B cell (primary cell): ENCODE data around the gene HES4. TPM values are rescaled to one million over a fixed set of nuclear protein-coding genes. Genes with fewer than 3 reads are reported as not detected.

Source experiments
- ATAC-seq: fragments of 200-7000 bp; cut with Tn5 transposase; one replicate; pipeline ENCODE4 v1.10.0; 2021; ENCODE audit warnings: low read depth, mild to moderate bottlenecking, moderate number of reproducible peaks, moderate library complexity
- CTCF ChIA-PET: fragments of 350-600 bp; sonication (Branson Sonifier 250); formaldehyde crosslinking; loops from one replicate; lab custom pipeline; 2021; ENCODE audit warnings: antibody characterized with exemption, inconsistent platforms; lab: Charles Lee
- POLR2A ChIA-PET: fragments of 350-600 bp; sonication (Branson Sonifier 250); formaldehyde crosslinking; loops from one replicate; lab custom pipeline; 2021; ENCODE audit warnings: antibody characterized with exemption; lab: Charles Lee
- DNase-seq: peaks from one replicate; pipeline ENCODE4 v3.0.0; 2013
- H2AFZ ChIP-seq: 2 replicates; pipeline ENCODE4 v1.6.1; 2012; ENCODE audit warnings: mild to moderate bottlenecking, low read depth, low read length; ENCODE audit not compliant: insufficient read depth, poor library complexity, severe bottlenecking
- H3K27ac ChIP-seq, 2 donors: 1 replicate in 1 of 2; 2 replicates in 1 of 2; pipeline ENCODE4 v1.5.1; 2012 to 2013; ENCODE audit warnings: low read length in 2 of 2, mild to moderate bottlenecking in 2 of 2, moderate library complexity in 1 of 2
- H3K27me3 ChIP-seq, 4 experiments: fragments of 200-600 bp in 1 of 4; sonication (generic) in 1 of 4; replicated peaks in 1 of 4; 1 replicate in 2 of 4; 2 replicates in 2 of 4; pipeline versions ENCODE4 v1.6.1 to v1.7.0; 2013 to 2016; ENCODE audit warnings: low read length in 3 of 4, mild to moderate bottlenecking in 2 of 4, mixed read lengths in 1 of 4, moderate library complexity in 1 of 4; ENCODE audit not compliant: insufficient read depth in 4 of 4, control insufficient read depth in 3 of 4; ENCODE audit errors: control extremely low read depth in 1 of 4
- H3K36me3 ChIP-seq, 2 experiments: replicated peaks in 1 of 2; 1 replicate in 1 of 2; 2 replicates in 1 of 2; pipeline versions ENCODE4 v1.6.1 to v1.7.1; 2013; ENCODE audit warnings: low read length in 1 of 2; ENCODE audit not compliant: insufficient read depth in 2 of 2, control insufficient read depth in 1 of 2; ENCODE audit errors: control extremely low read depth in 1 of 2, extremely low read depth in 1 of 2
- H3K4me1 ChIP-seq, 2 donors: fragments of 200-600 bp in 1 of 2; sonication (generic) in 1 of 2; 1 replicate in 1 of 2; 2 replicates in 1 of 2; pipeline versions ENCODE4 v1.5.1 to v1.6.1; 2013 to 2017; ENCODE audit warnings: low read length in 2 of 2; ENCODE audit not compliant: control insufficient read depth in 2 of 2, insufficient read depth in 2 of 2
- H3K4me2 ChIP-seq: replicated peaks from 2 replicates; pipeline ENCODE3; 2012; ENCODE audit warnings: mild to moderate bottlenecking, low read depth, low read length; ENCODE audit not compliant: poor library complexity, severe bottlenecking
- H3K4me3 ChIP-seq, 5 experiments: fragments of 200-600 bp in 1 of 5; sonication (generic) in 1 of 5; 1 replicate in 3 of 5; 2 replicates in 2 of 5; pipeline versions ENCODE4 v1.5.1 to v1.7.0; 2011 to 2016; ENCODE audit warnings: low read length in 4 of 5, mild to moderate bottlenecking in 4 of 5, low read depth in 2 of 5, control low read depth in 1 of 5, moderate library complexity in 1 of 5; ENCODE audit not compliant: insufficient read depth in 1 of 5; ENCODE audit errors: control extremely low read depth in 1 of 5, extremely low read depth in 1 of 5
- H3K79me2 ChIP-seq: fragments of 200-600 bp; sonication (generic); one replicate; pipeline ENCODE4 v1.6.0; 2016; ENCODE audit warnings: low read length; ENCODE audit not compliant: control insufficient read depth, insufficient read depth
- H3K9ac ChIP-seq: fragments of 200-600 bp; sonication (generic); 2 replicates; pipeline ENCODE4 v1.6.1; 2017; ENCODE audit warnings: mild to moderate bottlenecking, low read length, moderate library complexity
- H3K9me3 ChIP-seq, 3 donors: one replicate each; pipeline versions ENCODE4 v1.6.1 to v1.7.1; 2013; ENCODE audit warnings: low read length in 2 of 3; ENCODE audit not compliant: control insufficient read depth in 2 of 3, insufficient read depth in 1 of 3; ENCODE audit errors: control extremely low read depth in 1 of 3
- H4K20me1 ChIP-seq: 2 replicates; pipeline ENCODE4 v1.6.0; 2012; ENCODE audit warnings: mild to moderate bottlenecking, low read length; ENCODE audit not compliant: insufficient read depth, control insufficient read depth, poor library complexity, severe bottlenecking
- H3K27ac Mint-ChIP-seq: one replicate; pipeline ENCODE4 v1.8.0; 2021; ENCODE audit warnings: mixed read lengths
- H3K27me3 Mint-ChIP-seq: one replicate; pipeline ENCODE4 v1.8.0; 2021; ENCODE audit warnings: mixed read lengths
- H3K4me1 Mint-ChIP-seq: one replicate; pipeline ENCODE4 v1.8.0; 2021; ENCODE audit warnings: mixed read lengths
- H3K4me3 Mint-ChIP-seq: one replicate; pipeline ENCODE4 v1.8.0; 2021; ENCODE audit warnings: mixed read lengths
- H3K9me3 Mint-ChIP-seq: one replicate; pipeline ENCODE4 v1.8.0; 2022; ENCODE audit warnings: mixed read lengths; ENCODE audit not compliant: insufficient read depth
- CTCF ChIP-seq: fragments of 200-600 bp; IDR thresholded peaks from one replicate; pipeline ENCODE4 v1.8.0; 2022; ENCODE audit warnings: antibody characterized with exemption, mild to moderate bottlenecking
- EZH2 ChIP-seq: IDR thresholded peaks from 2 replicates; pipeline ENCODE4 v1.6.1; 2012; ENCODE audit warnings: borderline replicate concordance, low read depth, mild to moderate bottlenecking, moderate library complexity, low read length; ENCODE audit not compliant: insufficient read depth, poor library complexity, severe bottlenecking
- WGBS: methylation state at CpG from one replicate; pipeline ENCODE4 v1.1.5; 2013; ENCODE audit warnings: missing lambda C conversion rate; ENCODE audit not compliant: insufficient coverage; 5-methylcytosine and 5-hydroxymethylcytosine counted together
- intact Hi-C: fragments of 100-400 bp; cut with micrococcal nuclease; formaldehyde crosslinking; loops from one replicate; pipeline ENCODE4 v1.10.0; 2022
- polyA plus RNA-seq: library from polyadenylated mRNA; depleted of rRNA; stranded (reverse); fragments of >200 nt; gene quantifications from 2 replicates; pipeline ENCODE4 v1.2.3, GENCODE V29; 2012
- total RNA-seq, 2 donors: library from RNA; stranded (reverse); fragments of 120-200 nt in 1 of 2; gene quantifications; 1 replicate in 1 of 2; 2 replicates in 1 of 2; pipeline versions ENCODE4 v1.2.3 to v1.2.4, GENCODE V29; 2013 to 2022

Gene HES4
- total and polyA plus RNA-seq, 2 donors (not counting 1 experiment from before 2014, with no cell fraction given): 3.2 to 4.5 TPM

GRCh38 chr1:1042835-1043234 lies 42.9 kb upstream of the HES4 start:
- Histone ChIP-seq H3K79me2 (no peaks in the 10 kb centered on the region), H4K20me1 (peaks cover 11% of the 10 kb centered on the region), H3K27ac (no peak overlapping the region), H3K36me3 (no peaks in the 10 kb centered on the region), H3K9me3 (peaks cover 0 to 10% (median 0%) of the 10 kb centered on the region in 3 donors), H3K4me2 (no peak overlapping the region), H3K4me3 (no peak overlapping the region), H3K9ac (no peak overlapping the region), H2AFZ (no peak overlapping the region), H3K27me3 (peaks cover 0 to 29% (median 9%) of the 10 kb centered on the region in 4 experiments), H3K4me1 (peaks cover 25 to 27% of the 10 kb centered on the region in 2 donors)
- ChIA-PET CTCF (no interaction called here), POLR2A (interaction anchor here (1.8 kb wide), 1 partner anchor 16 kb away, joined by 3 read pairs; no protein-coding TSS in a partner anchor)
- Mint-ChIP-seq H3K27me3 (peaks cover 11% of the 10 kb centered on the region), H3K4me1 (peaks cover 25% of the 10 kb centered on the region), H3K9me3 (no peaks in the 10 kb centered on the region), H3K27ac (peak overlapping the region; percentile 46), H3K4me3 (peak overlapping the region; percentile 34)
- intact Hi-C loops: no loop called here
- WGBS: 88% methylated on average over 10 of the region's 10 CpGs
- peak; percentile 35 for DNase-seq
- no peak for TF ChIP-seq EZH2
- no peak for TF ChIP-seq CTCF
- ATAC-seq: no peak

DNA sequence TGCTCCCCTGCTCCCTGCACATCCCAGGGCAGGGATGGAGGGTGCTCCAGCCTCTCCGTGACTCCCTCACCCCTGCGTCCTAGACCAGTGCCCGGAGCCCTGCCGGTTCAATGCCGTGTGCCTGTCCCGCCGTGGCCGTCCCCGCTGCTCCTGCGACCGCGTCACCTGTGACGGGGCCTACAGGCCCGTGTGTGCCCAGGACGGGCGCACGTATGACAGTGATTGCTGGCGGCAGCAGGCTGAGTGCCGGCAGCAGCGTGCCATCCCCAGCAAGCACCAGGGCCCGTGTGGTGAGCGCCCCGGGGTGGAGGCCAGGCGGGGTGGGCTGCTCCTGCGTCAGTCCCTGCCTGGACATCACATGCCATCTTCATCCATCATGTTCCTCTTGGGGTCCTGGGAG lies 42.0 kb upstream of the HES4 start:
- H3K36me3 ChIP-seq: no peaks in the 10 kb centered on the region
- no peak for TF ChIP-seq CTCF
- TF ChIP-seq EZH2: no peak
- H3K4me1 Mint-ChIP-seq: peaks cover 29% of the 10 kb centered on the region
- ChIA-PET POLR2A (no interaction called here), CTCF (no interaction called here)
- no peaks in the 10 kb centered on the region for H3K9me3 Mint-ChIP-seq
- WGBS: 95% methylated on average over 21 of the region's 25 CpGs
- no peak overlapping the region for H2AFZ ChIP-seq
- H4K20me1 ChIP-seq: peaks cover 11% of the 10 kb centered on the region
- H3K4me1 ChIP-seq: peaks cover 25 to 27% of the 10 kb centered on the region in 2 donors
- intact Hi-C loops: loop anchor here (2.0 kb wide), 1 partner anchor 75 kb away; the partner anchor contains the start of gene C1orf159
- DNase-seq (peak; percentile 39), ATAC-seq (no peak)
- peaks cover 0 to 10% (median 0%) of the 10 kb centered on the region in 3 donors for H3K9me3 ChIP-seq
- H3K27me3 Mint-ChIP-seq: peaks cover 14% of the 10 kb centered on the region
- H3K4me2 ChIP-seq: no peak overlapping the region
- peaks cover 0 to 29% (median 9%) of the 10 kb centered on the region in 4 experiments for H3K27me3 ChIP-seq
- peak overlapping the region; percentile 23 for H3K4me3 Mint-ChIP-seq
- no peak overlapping the region for H3K27ac ChIP-seq
- no peak overlapping the region for H3K27ac Mint-ChIP-seq
- no peak overlapping the region for H3K9ac ChIP-seq
- H3K79me2 ChIP-seq: no peaks in the 10 kb centered on the region
- H3K4me3 ChIP-seq: no peak overlapping the region
